Neutrophil (primary cell): ENCODE measurements around the gene IL36G.

Experiments used
- H3K27ac ChIP-seq: fragments of 200-600 bp; sonication (generic); 2 replicates; pipeline ENCODE4 v1.5.1; 2016; ENCODE audit warnings: mild to moderate bottlenecking, moderate library complexity
- H3K27me3 ChIP-seq: fragments of 200-600 bp; sonication (generic); 2 replicates; pipeline ENCODE4 v1.6.0; 2016; ENCODE audit warnings: mild to moderate bottlenecking
- H3K36me3 ChIP-seq: fragments of 200-600 bp; sonication (generic); 2 replicates; pipeline ENCODE4 v1.5.1; 2017
- H3K4me1 ChIP-seq, 2 experiments: fragments of 200-600 bp in 1 of 2; sonication (generic) in 1 of 2; 1 replicate in 1 of 2; 2 replicates in 1 of 2; pipeline versions ENCODE4 v1.5.1 to v1.6.1; 2013 to 2016; ENCODE audit warnings: low read depth in 1 of 2, low read length in 1 of 2, mild to moderate bottlenecking in 1 of 2, moderate library complexity in 1 of 2; ENCODE audit not compliant: control insufficient read depth in 1 of 2, insufficient read depth in 1 of 2
- H3K4me3 ChIP-seq, 2 experiments: fragments of 200-600 bp in 1 of 2; sonication (generic) in 1 of 2; 1 replicate in 1 of 2; 2 replicates in 1 of 2; pipeline ENCODE4 v1.5.1; 2013 to 2016; ENCODE audit warnings: low read depth in 1 of 2, low read length in 1 of 2, mild to moderate bottlenecking in 1 of 2, moderate library complexity in 1 of 2
- H3K9me3 ChIP-seq: fragments of 200-600 bp; sonication (generic); 2 replicates; pipeline ENCODE4 v1.5.1; 2016
- CTCF ChIP-seq: fragments of 200-600 bp; sonication (generic); IDR thresholded peaks from 2 replicates; pipeline ENCODE4 v1.5.1; 2016; ENCODE audit warnings: antibody characterized with exemption

The IL36G gene

GRCh38 chr2:112940859-112941625, 36.8 kb upstream of the IL36G start:
- H3K36me3 ChIP-seq = no peaks in the 10 kb centered on the region
- H3K27ac ChIP-seq = no peak overlapping the region
- no peaks in the 10 kb centered on the region for H3K27me3 ChIP-seq
- no peaks in the 10 kb centered on the region for H3K4me1 ChIP-seq
- no peaks in the 10 kb centered on the region for H3K9me3 ChIP-seq
- TF ChIP-seq CTCF = no peak
- no peak overlapping the region for H3K4me3 ChIP-seq

- H3K27ac ChIP-seq = no peak overlapping the region
- peak; percentile 60 for TF ChIP-seq CTCF
- H3K4me3 ChIP-seq = no peak overlapping the region
- no peaks in the 10 kb centered on the region for H3K9me3 ChIP-seq
- no peaks in the 10 kb centered on the region for H3K27me3 ChIP-seq
- no peaks in the 10 kb centered on the region for H3K36me3 ChIP-seq
- no peaks in the 10 kb centered on the region for H3K4me1 ChIP-seq
Observed at GRCh38 chr2:112941753-112942653, 35.8 kb upstream of the IL36G start.

- Histone ChIP-seq H3K9me3 (no peaks in the 10 kb centered on the region), H3K27me3 (no peaks in the 10 kb centered on the region), H3K27ac (no peak overlapping the region), H3K4me3 (no peak overlapping the region), H3K4me1 (no peaks in the 10 kb centered on the region), H3K36me3 (no peaks in the 10 kb centered on the region)
- TF ChIP-seq CTCF = no peak
Observed at GRCh38 chr2:112942654-112943002, 35.2 kb upstream of the IL36G start.

GRCh38 chr2:112944971-112945370, 32.8 kb upstream of the IL36G start:
- H3K27ac ChIP-seq = no peak overlapping the region
- no peak overlapping the region for H3K4me3 ChIP-seq
- no peaks in the 10 kb centered on the region for H3K4me1 ChIP-seq
- TF ChIP-seq CTCF = no peak
- peaks cover 7% of the 10 kb centered on the region for H3K27me3 ChIP-seq
- no peaks in the 10 kb centered on the region for H3K9me3 ChIP-seq
- no peaks in the 10 kb centered on the region for H3K36me3 ChIP-seq

- Histone ChIP-seq H3K4me1 (no peaks in the 10 kb centered on the region), H3K36me3 (no peaks in the 10 kb centered on the region), H3K27me3 (peaks cover 7% of the 10 kb centered on the region), H3K9me3 (no peaks in the 10 kb centered on the region), H3K27ac (no peak overlapping the region), H3K4me3 (no peak overlapping the region)
- no peak for TF ChIP-seq CTCF
Observed at GRCh38 chr2:112946086-112946485, 31.7 kb upstream of the IL36G start.
